Muscle layer of colon (tissue), 2 donors: ENCODE data around the gene TBC1D1.
A peak's percentile ranks its signal among the peaks of the same experiment; 100 is the strongest.

Source experiments
- H3K27ac ChIP-seq: one replicate; pipeline ENCODE4 v1.7.0; 2013; ENCODE audit warnings: low read depth, mild to moderate bottlenecking, low read length, moderate library complexity
- H3K27me3 ChIP-seq, 2 donors: one replicate each; pipeline ENCODE4 v1.7.0; 2013; ENCODE audit warnings: low read length in 2 of 2, mild to moderate bottlenecking in 2 of 2; ENCODE audit not compliant: insufficient read depth in 2 of 2, control insufficient read depth in 1 of 2
- H3K36me3 ChIP-seq: one replicate; pipeline ENCODE4 v1.7.0; 2013; ENCODE audit warnings: mild to moderate bottlenecking, low read length; ENCODE audit not compliant: insufficient read depth
- H3K4me1 ChIP-seq: one replicate; pipeline ENCODE4 v1.7.0; 2013; ENCODE audit warnings: mild to moderate bottlenecking, low read length; ENCODE audit not compliant: insufficient read depth
- H3K4me3 ChIP-seq, 2 donors: one replicate each; pipeline ENCODE4 v1.7.0; 2013; ENCODE audit warnings: low read length in 2 of 2, low read depth in 1 of 2, mild to moderate bottlenecking in 1 of 2, moderate library complexity in 1 of 2
- H3K9ac ChIP-seq: one replicate; pipeline ENCODE4 v1.7.0; 2013; ENCODE audit warnings: low read length
- H3K9me3 ChIP-seq: one replicate; pipeline ENCODE4 v1.7.0; 2013; ENCODE audit warnings: mild to moderate bottlenecking, low read length
- donor health status: abdominal sarcoma.
- donor health status: Adenocarcinoma of cecum.

The TBC1D1 gene

GRCh38 chr4:37999000-37999716 lies 108.3 kb downstream of the TBC1D1 start:
- H3K4me1 ChIP-seq, result peaks cover 88% of the 10 kb centered on the region
- H3K9ac ChIP-seq, result no peak overlapping the region
- H3K27me3 ChIP-seq, result no peaks in the 10 kb centered on the region
- no peak overlapping the region for H3K27ac ChIP-seq
- H3K4me3 ChIP-seq, result no peak overlapping the region
- H3K36me3 ChIP-seq, result no peaks in the 10 kb centered on the region
- no peaks in the 10 kb centered on the region for H3K9me3 ChIP-seq

DNA sequence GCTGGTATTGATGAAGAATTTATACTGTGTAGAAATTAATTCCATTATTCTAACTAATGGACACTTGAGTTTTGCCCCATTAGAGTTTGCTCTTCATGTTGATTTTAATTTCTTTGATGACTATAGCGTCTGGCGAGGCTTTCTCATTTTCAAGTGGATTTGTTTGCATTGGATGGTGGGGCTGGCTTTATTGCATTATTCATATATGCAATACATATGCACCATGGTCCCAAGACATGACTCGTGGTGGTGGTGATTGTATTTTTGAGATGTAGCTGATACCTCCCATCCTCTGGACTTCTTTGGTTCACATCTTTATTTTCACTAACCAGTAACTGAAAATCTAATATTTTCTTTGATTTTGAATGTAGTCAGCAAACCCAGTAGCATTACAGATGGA lies 109.1 kb downstream of the TBC1D1 start:
- H3K36me3 ChIP-seq, result no peaks in the 10 kb centered on the region
- no peak overlapping the region for H3K27ac ChIP-seq
- H3K4me1 ChIP-seq, result peaks cover 88% of the 10 kb centered on the region

DNA sequence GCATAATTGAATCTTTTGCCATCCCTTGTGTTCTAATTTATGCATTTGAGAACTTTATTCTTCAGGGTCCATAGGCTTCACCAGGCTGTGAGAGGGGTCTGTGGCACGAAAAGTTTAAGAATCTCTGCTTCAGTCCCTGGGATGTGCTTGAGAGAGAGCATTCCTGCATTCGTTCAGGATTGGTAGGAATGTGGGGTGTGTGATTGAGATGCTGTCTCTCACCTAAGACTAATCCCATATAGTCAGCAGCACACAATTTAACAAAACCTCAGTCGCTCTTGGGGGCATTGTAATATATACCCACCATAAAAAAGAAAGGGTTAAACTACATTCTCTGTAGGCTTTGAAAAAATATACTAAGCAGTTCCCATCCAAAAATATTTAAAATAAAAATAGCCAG lies 111.0 kb downstream of the TBC1D1 start:
- H3K36me3 ChIP-seq, result no peaks in the 10 kb centered on the region
- peaks cover 82% of the 10 kb centered on the region for H3K4me1 ChIP-seq

More for the DNA sequence above, 109.1 kb downstream of the TBC1D1 start:
- H3K27me3 ChIP-seq, result no peaks in the 10 kb centered on the region
- no peak overlapping the region for H3K9ac ChIP-seq
- H3K4me3 ChIP-seq, result no peak overlapping the region
- no peaks in the 10 kb centered on the region for H3K9me3 ChIP-seq

DNA sequence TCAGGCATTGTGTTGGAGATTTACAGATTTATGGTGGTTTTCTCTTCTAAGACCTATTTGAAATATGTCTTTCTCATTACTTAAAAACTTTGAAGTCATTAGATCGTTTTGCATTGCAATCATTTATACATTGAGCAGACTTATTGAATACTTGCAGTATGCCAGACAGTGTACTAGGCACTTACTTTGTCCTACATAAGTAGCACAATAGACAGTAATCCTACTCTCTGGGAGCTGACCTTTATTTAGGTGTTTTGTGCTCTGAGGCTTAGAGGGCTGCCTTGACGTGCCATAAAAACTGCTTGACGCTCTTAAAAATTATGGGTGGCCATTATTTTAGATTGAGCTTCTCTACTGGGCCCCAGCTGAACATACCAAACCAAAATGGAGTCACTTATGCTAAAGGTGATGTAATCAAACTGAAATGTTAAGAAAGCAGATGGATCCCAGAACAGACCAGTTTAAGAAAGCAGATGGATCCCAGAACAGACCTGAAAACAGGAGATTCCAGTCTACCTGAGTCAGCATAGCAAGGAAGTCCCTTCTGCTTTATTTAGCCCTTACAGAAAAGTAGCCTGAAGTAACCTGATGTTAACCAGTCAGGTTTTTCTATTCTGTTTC lies 111.7 kb downstream of the TBC1D1 start:
- no peaks in the 10 kb centered on the region for H3K9me3 ChIP-seq
- peaks cover 81% of the 10 kb centered on the region for H3K4me1 ChIP-seq
- H3K27ac ChIP-seq, result no peak overlapping the region
- H3K9ac ChIP-seq, result no peak overlapping the region
- no peaks in the 10 kb centered on the region for H3K27me3 ChIP-seq
- no peaks in the 10 kb centered on the region for H3K36me3 ChIP-seq
- no peak overlapping the region for H3K4me3 ChIP-seq

More for the DNA sequence above, 111.0 kb downstream of the TBC1D1 start:
- H3K4me3 ChIP-seq, result no peak overlapping the region
- no peak overlapping the region for H3K9ac ChIP-seq
- no peaks in the 10 kb centered on the region for H3K27me3 ChIP-seq
- H3K27ac ChIP-seq, result no peak overlapping the region
- no peaks in the 10 kb centered on the region for H3K9me3 ChIP-seq

DNA sequence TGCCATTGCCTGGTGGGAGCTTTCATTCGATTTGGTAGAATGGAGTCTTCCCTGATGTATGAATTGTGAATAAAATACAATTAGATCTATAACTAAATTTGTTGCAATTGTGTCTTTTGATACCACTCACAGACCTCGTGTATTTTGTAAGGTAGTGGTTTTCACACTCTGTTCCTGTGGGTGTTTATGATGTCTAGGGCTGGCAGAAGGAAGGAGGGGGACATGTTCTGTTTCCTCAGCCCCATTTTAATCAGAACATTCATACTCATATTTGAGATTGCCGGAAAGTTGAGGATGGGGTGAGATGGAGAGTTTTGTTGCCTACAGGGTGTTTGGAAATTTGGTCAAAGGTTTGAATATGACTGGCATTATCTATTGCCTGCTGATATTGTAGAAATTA lies 112.2 kb downstream of the TBC1D1 start:
- H3K27me3 ChIP-seq, result no peaks in the 10 kb centered on the region
- no peaks in the 10 kb centered on the region for H3K36me3 ChIP-seq
- no peaks in the 10 kb centered on the region for H3K9me3 ChIP-seq
- H3K4me1 ChIP-seq, result peaks cover 81% of the 10 kb centered on the region
- H3K9ac ChIP-seq, result no peak overlapping the region
- no peak overlapping the region for H3K4me3 ChIP-seq
- H3K27ac ChIP-seq, result no peak overlapping the region

GRCh38 chr4:38003628-38004027 lies 112.7 kb downstream of the TBC1D1 start:
- Histone ChIP-seq H3K27me3 (no peaks in the 10 kb centered on the region), H3K9ac (no peak overlapping the region), H3K9me3 (no peaks in the 10 kb centered on the region), H3K36me3 (no peaks in the 10 kb centered on the region), H3K4me1 (peaks cover 81% of the 10 kb centered on the region), H3K27ac (peak overlapping the region; percentile 73), H3K4me3 (no peak overlapping the region)

DNA sequence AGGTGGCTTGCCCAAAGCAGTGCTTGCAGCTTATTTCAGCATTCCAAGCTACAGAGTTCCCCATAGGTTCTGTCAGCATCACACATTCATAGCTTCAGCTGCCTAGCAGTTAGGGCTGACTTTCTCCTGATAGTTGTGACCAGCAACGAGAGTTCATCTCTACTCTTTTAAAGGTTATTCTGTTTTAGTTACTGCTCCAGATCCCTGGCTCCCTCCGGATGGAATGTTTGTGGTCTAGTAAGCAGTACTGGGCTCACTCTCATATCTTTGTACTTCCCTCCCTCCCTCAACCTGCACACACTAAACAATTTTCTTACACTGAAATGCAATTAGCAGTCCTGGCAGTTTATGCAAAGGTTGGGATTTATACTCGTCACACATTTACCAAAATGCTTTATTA lies 113.2 kb downstream of the TBC1D1 start:
- H3K9ac ChIP-seq, result no peak overlapping the region
- H3K4me3 ChIP-seq, result peak overlapping the region in 1 of 2 donors; percentile 15
- H3K27me3 ChIP-seq, result no peaks in the 10 kb centered on the region
- H3K27ac ChIP-seq, result peak overlapping the region; percentile 73
- peaks cover 81% of the 10 kb centered on the region for H3K4me1 ChIP-seq
- no peaks in the 10 kb centered on the region for H3K36me3 ChIP-seq
- no peaks in the 10 kb centered on the region for H3K9me3 ChIP-seq

GRCh38 chr4:38004887-38005286 lies 114.0 kb downstream of the TBC1D1 start:
- H3K9ac ChIP-seq, result peak overlapping the region; percentile 7
- peaks cover 81% of the 10 kb centered on the region for H3K4me1 ChIP-seq
- no peaks in the 10 kb centered on the region for H3K9me3 ChIP-seq
- peak overlapping the region; percentile 73 for H3K27ac ChIP-seq
- no peak overlapping the region for H3K4me3 ChIP-seq
- no peaks in the 10 kb centered on the region for H3K36me3 ChIP-seq
- no peaks in the 10 kb centered on the region for H3K27me3 ChIP-seq

GRCh38 chr4:38005637-38006036 lies 114.8 kb downstream of the TBC1D1 start:
- Histone ChIP-seq H3K27me3 (no peaks in the 10 kb centered on the region), H3K9ac (no peak overlapping the region), H3K9me3 (no peaks in the 10 kb centered on the region), H3K4me1 (peaks cover 81% of the 10 kb centered on the region), H3K27ac (peak overlapping the region; percentile 73), H3K36me3 (no peaks in the 10 kb centered on the region), H3K4me3 (no peak overlapping the region)

DNA sequence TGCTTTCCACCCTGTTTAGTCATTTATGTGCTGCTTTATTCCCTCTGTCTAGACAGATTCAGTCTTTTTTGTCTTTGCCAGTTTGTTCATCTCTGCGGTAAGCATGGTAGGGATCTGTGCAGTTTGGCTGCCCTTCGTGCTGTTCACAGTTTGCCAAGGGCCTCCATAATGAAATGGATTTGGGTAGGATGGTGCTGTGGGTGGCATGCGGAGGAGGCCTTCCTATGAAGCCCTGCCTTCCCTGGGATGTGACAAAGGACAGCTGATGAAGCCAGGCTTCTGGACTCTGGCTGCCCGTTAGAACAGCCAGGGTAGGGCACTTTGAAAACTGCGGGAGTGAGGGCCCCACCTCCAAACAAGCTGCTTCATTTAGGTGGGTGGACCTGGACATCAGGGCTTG lies 116.8 kb downstream of the TBC1D1 start:
- Histone ChIP-seq H3K4me1 (peaks cover 79% of the 10 kb centered on the region), H3K9ac (no peak overlapping the region), H3K27me3 (no peaks in the 10 kb centered on the region), H3K9me3 (no peaks in the 10 kb centered on the region), H3K36me3 (no peaks in the 10 kb centered on the region), H3K4me3 (no peak overlapping the region), H3K27ac (no peak overlapping the region)

DNA sequence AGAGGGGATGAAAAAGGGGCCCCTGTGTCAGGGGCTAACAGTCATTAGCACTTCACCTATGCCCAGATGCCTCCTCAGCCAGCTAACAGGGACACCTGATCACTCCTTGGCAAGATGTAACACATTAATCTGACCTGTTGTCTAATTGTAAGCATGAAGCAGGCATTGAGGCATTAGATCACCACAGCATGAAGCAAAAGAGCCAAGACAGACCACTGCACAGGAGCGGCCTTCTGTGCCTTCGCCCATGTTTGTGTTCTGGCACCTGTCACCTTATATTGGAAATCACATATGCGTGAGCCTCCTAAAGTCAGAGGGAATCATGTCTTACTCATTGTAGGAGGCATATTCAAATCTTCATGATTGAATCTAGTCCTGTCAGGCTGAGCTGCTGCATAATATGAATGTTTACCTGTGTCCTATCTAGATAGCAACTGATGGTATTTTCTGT lies 117.7 kb downstream of the TBC1D1 start:
- Histone ChIP-seq H3K36me3 (no peaks in the 10 kb centered on the region), H3K27me3 (no peaks in the 10 kb centered on the region), H3K27ac (peak overlapping the region; percentile 19), H3K9ac (no peak overlapping the region), H3K4me1 (peaks cover 73% of the 10 kb centered on the region), H3K4me3 (no peak overlapping the region), H3K9me3 (no peaks in the 10 kb centered on the region)

GRCh38 chr4:38009421-38009820 lies 118.5 kb downstream of the TBC1D1 start:
- Histone ChIP-seq H3K4me1 (peaks cover 73% of the 10 kb centered on the region), H3K9me3 (no peaks in the 10 kb centered on the region), H3K36me3 (no peaks in the 10 kb centered on the region), H3K4me3 (no peak overlapping the region), H3K27me3 (no peaks in the 10 kb centered on the region), H3K9ac (no peak overlapping the region), H3K27ac (peak overlapping the region; percentile 43)
